HG03457 (cell line): ENCODE data around the gene TBC1D12.
A peak's percentile ranks its signal among the peaks of the same experiment; 100 is the strongest.
"Not testable (repeated sequence)": the region's sequence is repeated elsewhere in the genome, so short reads cannot be mapped to it uniquely, and the experiment has no call there.

Source experiments
- ATAC-seq: cut with Tn5 transposase; IDR thresholded peaks from one replicate; pipeline ENCODE4 v1.9.1; 2021; ENCODE audit warnings: moderate number of reproducible peaks; ENCODE audit not compliant: unreplicated experiment

The TBC1D12 gene

DNA sequence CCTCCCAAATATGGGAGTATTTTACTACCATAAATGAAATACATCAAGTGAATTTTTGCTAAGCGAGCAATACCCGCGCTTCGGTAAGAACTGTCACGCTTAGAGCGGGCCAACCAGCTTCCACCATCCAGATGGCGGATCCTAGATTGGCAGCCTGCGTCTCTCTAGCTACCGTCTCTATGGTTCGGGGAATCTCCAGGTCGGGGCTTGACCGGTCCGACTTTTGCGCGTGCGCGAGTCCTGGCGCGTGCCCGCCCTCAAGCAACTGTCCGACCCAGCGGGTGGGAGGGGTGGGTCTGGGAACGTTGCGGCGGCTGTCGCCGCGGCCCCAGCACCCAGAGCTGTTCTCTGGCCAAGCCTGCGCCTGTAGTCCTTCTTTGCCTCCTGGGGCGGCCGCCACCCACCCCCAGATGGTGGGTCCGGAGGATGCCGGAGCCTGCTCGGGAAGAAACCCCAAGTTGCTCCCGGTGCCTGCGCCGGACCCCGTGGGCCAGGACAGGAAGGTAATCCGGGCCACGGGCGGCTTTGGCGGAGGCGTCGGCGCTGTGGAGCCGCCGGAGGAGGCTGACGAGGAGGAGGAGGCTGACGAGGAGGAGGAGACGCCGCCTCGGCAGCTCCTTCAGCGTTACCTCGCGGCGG lies at the start of gene TBC1D12:
TSS of gene TBC1D12 (plus strand) at position 338 of the 639 bp plus-strand sequence. CDS start at position 411, 73 bp downstream.
- ATAC-seq: peak; percentile 68

DNA sequence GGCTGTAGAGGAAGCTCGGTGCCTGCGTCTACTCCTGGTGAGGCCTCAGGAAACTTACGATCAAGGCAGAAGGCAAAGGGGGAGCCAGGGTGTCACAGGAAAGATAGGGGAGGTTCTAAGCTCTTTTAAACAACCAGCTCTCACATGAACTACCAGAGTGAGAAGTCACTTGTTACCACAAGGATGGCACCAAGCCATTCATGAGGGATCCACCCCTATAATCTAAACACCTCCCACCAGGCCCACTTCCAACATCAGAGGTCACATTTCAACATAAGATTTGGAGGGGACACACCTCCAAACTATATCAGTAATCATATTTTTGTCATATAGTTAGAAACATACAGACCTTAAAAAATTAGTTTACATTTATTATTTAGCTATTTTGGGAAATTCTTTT lies 49.0 kb upstream of the TBC1D12 start:
- no peak for ATAC-seq

- ATAC-seq: no peak
These were observed 46.5 kb upstream of the TBC1D12 start for GRCh38 chr10:94355841-94356240.

GRCh38 chr10:94357193-94357592 lies 45.1 kb upstream of the TBC1D12 start:
- no peak for ATAC-seq

DNA sequence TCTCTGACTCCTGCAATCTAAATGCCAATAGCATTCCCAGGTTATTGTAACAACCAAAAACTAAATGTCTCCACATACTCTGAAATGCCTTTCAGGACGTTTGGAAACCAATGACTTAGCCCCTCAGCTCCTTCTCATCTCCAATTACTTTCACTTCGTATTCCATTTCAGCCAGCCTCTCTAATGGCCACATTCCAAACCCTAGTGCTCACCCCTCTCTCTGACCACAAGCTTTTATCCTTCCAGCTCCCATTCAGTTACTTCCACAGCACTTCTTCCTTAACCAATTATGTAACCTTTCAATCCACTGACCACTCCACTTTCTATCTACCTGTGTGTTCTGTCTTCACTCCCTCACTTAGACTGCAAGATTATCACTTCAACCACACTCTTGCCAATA lies 43.9 kb upstream of the TBC1D12 start:
- ATAC-seq: no peak

GRCh38 chr10:94361171-94361794 lies 41.1 kb upstream of the TBC1D12 start:
- no peak for ATAC-seq

- peak; percentile 97 for ATAC-seq
These were observed 39.7 kb upstream of the TBC1D12 start, which contains the start of gene NOC3L for GRCh38 chr10:94362360-94363250. NOC3L (minus strand) TSS chr10:94362939; CDS start chr10:94362838, 101 bp downstream.

GRCh38 chr10:94363251-94363565 lies 39.1 kb upstream of the TBC1D12 start:
- peak; percentile 17 for ATAC-seq

DNA sequence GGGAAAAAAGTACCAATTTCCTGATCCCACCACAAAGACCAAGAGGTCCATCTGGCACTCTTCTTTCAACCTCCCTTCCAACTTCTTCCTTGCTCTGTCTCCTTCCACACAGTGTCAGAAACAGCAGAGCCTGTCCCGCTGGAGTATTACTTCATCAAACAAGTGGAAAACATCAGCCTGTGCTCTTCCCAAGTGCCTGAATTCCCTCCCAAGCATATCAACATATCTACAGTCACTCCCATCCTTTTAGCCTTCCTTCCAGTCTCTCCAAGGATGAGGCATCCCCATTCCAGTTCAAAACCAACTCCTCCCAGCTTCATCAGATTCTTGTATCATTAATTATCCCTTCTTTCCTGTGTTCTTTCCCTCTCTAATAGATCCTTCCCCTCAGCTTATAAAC lies 37.9 kb upstream of the TBC1D12 start:
- no peak for ATAC-seq

DNA sequence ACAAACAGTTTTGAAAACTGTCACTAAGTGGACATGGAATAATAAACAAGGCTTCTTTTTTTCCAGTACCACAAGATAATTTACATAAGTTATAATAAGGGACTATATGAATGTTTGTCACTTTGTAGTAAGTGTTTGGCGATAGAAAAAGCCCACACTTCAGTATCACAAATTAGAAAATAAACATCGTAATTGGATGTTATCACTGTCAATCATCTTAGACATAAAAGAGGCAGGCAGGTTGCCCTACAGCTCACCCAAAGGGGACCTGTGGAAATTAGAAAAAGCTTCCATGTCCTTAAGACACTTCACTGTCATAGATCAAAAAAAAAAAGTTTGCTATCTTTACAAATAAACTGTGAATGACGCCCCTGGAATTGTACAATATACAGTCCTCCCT lies 36.0 kb upstream of the TBC1D12 start:
- no peak for ATAC-seq

GRCh38 chr10:94370501-94370900 lies 31.8 kb upstream of the TBC1D12 start:
- no peak for ATAC-seq

DNA sequence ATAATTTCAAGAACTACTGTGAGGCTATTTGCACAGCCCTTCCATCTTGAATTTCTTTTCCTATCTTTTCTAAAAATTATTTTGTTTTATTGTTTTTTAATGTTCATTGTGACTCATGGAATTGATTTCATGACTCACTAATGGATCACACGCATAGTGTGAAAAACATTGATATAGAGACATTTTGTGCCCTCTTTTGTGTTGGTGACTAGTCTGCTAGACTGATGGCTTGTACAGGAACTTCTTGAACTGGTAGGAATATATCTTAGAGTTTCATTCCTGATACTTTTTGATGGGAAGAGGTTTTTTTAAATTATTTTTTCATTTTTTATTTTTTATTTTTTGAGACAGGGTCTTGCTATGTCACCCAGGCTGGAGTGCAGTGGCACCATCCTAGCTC lies 27.0 kb upstream of the TBC1D12 start:
- ATAC-seq: no peak

GRCh38 chr10:94376865-94377264 lies 25.5 kb upstream of the TBC1D12 start:
- no peak for ATAC-seq

DNA sequence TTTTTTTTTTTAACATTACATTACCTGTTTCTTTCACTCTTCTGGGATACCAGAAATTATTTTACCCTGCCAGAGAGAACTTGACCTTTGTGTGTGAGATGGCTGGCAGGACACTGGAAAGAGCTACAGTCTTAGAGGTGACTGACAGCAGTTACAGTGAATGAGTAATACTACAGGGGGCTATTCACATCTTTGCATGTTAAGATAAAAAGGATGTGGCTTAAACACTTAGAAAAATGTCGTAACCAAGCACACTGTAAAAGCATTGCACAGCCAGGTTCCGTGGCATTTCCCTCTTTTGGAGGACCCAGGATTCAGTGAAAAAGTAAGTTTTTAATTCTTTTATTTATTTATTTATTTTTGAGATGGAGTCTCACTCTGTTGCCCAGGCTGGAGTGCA lies 18.8 kb upstream of the TBC1D12 start:
- ATAC-seq: no peak

DNA sequence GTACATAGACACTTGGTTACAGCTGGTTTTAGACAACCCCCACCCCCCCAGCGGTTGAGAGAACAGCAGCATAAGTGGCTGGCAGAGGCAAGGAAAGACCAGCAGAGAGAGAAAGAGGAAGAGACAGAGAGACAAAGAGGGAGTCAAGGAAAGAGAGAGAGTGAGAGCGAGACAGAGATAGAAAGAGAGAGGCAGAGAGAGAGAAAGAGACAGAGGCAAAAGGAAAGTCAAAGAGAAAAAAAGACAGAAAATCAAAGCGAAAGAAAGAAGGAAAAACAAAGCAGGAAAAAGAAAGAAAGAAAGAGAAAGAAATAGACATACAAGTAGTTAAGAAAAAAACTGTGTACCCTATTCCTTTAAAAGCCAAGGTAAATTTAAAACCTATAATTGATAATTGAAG lies 16.6 kb upstream of the TBC1D12 start:
- ATAC-seq: not testable (repeated sequence)

DNA sequence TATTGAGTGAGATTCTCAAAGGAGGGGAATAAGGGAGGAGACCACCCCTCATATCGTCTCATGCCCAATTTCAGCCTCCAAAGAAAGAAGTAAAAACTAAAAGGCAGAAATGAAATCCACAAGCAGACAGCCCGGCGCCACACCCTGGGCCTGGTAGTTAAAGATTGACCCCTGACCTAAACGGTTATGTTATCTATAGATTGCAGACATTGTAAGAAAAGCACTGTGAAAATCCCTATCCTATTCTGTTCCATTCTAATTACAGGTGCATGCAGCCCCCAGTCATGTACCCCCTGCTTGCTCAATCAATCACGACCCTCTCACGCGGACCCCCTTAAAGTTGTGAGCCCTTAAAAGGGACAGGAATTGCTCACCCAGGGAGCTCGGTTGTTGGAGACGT lies 10.2 kb upstream of the TBC1D12 start:
- ATAC-seq: not testable (repeated sequence)

DNA sequence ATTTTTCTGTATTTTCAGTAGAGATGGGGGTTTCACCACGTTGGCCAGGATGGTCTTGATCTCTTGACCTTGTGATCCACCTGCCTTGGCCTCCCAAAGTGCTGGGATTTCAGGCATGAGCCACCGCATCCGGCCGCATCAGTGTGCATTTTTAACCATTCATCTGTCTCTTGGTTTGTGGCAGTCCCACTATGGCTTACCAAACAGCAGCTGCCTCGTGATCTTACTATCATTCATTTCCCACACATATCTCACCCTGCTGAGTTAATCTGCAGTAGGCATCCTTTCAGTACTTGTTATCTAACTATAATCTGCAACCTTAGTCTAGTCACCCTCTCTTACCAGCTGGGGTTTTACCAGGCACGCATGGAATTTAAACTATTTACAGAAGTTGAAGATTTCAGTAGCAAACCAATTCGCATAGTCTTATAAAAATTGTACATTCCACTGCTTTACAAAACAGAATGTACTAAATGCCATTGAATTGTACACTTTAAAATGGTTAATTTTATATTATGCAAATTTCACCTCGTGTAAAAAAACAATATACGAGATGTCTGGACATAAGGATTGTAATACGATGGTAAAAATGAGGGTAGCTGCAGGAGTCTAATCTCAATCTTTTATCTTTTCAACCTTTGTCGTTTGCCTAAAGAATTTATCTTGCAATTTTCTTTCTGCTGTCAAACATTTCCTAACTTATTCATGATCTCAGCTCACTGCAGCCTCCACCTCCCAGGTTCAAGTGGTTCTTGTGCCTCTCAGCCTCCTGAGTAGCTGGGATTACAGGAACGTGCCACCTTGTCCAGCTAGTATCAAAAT lies 4.6 kb upstream of the TBC1D12 start:
- no peak for ATAC-seq

GRCh38 chr10:94398762-94399161 lies 3.6 kb upstream of the TBC1D12 start:
- ATAC-seq: no peak

DNA sequence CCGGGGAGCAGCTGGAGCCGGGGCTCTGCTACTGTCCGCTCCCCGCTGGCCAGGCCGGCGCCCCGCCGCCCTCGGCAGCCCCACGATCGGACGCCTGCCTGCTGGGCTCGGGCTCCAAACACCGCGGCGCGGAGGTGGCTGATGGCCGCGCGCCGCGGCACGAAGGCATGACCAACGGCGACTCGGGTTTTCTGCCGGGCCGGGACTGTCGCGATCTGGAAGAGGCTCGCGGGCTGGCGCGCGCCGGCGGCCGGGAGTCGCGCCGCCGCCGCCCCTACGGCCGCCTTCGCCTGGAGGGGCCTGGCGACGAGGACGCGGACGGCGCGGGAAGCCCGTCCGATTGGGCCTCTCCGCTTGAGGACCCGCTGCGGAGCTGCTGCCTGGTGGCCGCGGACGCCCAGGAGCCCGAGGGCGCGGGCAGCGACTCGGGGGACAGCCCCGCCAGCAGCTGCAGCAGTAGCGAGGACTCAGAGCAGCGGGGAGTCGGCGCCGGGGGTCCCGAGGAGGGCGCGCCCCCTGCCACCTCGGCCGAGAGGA lies 570 bp downstream of the TBC1D12 start:
- peak; percentile 19 for ATAC-seq

GRCh38 chr10:94403380-94404213 lies 1.3 kb downstream of the TBC1D12 start:
- peak; percentile 45 for ATAC-seq
